Activated T-cell treated with anti-CD3 and anti-CD28 coated beads, Interleukin-2, amount 50 U/mL, for 24 hours (primary cell): Measurements from ENCODE around the gene TVP23B.
"Not testable (repeated sequence)": the region's sequence is repeated elsewhere in the genome, so short reads cannot be mapped to it uniquely, and the experiment has no call there.

Source experiments
- DNase-seq: peaks from one replicate; pipeline ENCODE4 v3.0.0-alpha.2; 2020
- H3K27ac Mint-ChIP-seq: 2 replicates; pipeline ENCODE4 v1.8.0; 2020; ENCODE audit warnings: mild to moderate bottlenecking, mixed read lengths
- H3K27me3 Mint-ChIP-seq: 2 replicates; pipeline ENCODE4 v1.8.0; 2020; ENCODE audit warnings: mixed read lengths
- H3K36me3 Mint-ChIP-seq: 2 replicates; pipeline ENCODE4 v1.8.0; 2020; ENCODE audit warnings: low read depth, mixed read lengths
- H3K4me1 Mint-ChIP-seq: 2 replicates; pipeline ENCODE4 v1.8.0; 2020; ENCODE audit warnings: low read depth, mixed read lengths
- H3K4me3 Mint-ChIP-seq: 2 replicates; pipeline ENCODE4 v1.8.0; 2020; ENCODE audit warnings: mild to moderate bottlenecking, moderate library complexity, mixed read lengths
- H3K9me3 Mint-ChIP-seq: 2 replicates; pipeline ENCODE4 v1.8.0; 2020; ENCODE audit warnings: mixed read lengths

The TVP23B gene

DNA sequence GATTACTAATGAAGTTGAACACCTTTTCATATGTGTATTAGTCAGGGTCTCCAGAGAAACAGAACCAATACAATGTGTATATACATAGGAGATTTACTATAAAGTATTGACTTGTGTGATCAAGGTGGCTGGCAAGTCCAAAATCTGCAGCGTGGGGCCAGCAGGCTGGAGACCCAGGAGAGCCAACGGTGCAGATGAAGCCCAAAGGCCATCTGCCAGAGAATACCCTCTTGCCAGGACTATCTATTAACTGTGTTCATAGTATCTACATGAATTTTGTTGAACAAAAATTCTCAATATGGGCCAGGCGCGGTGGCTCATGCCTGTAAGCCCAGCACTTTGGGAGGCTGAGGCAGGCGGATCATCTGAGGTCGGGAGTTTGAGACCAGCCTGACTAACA, 20.8 kb upstream of the TVP23B start:
- H3K9me3 Mint-ChIP-seq, H3K36me3 Mint-ChIP-seq, H3K4me1 Mint-ChIP-seq, DNase-seq, H3K27ac Mint-ChIP-seq, H3K4me3 Mint-ChIP-seq, H3K27me3 Mint-ChIP-seq: not testable (repeated sequence)

DNA sequence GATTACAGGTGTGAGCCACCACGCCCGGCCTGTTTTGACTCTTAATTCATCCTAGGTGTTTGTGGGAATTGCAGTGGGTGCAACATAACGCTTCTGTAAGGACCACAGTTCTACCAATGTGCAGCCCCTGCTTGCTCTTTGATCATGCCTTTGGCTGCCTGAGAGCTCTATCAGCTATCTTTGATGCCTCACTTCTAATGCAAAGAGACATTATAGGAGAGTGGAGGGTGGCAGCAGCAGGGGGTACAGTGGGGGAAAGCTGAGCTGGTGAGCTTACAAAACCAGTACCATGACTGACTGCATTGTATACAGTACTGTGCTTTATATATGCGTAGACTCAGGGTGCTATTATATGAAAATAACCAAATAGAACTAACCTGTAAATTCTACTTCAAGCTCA, 10.4 kb upstream of the TVP23B start:
- not testable (repeated sequence) for H3K36me3 Mint-ChIP-seq, DNase-seq, H3K4me1 Mint-ChIP-seq, H3K27me3 Mint-ChIP-seq, H3K9me3 Mint-ChIP-seq, H3K27ac Mint-ChIP-seq, H3K4me3 Mint-ChIP-seq

- H3K9me3 Mint-ChIP-seq, H3K36me3 Mint-ChIP-seq, H3K4me1 Mint-ChIP-seq, H3K4me3 Mint-ChIP-seq, DNase-seq, H3K27me3 Mint-ChIP-seq, H3K27ac Mint-ChIP-seq: not testable (repeated sequence)
These were observed 9.9 kb upstream of the TVP23B start for GRCh38 chr17:18771066-18771465.

- H3K36me3 Mint-ChIP-seq: no peaks in the 10 kb centered on the region
- H3K27me3 Mint-ChIP-seq: no peaks in the 10 kb centered on the region
- H3K27ac Mint-ChIP-seq: no peak overlapping the region
- no peak for DNase-seq
- H3K4me1 Mint-ChIP-seq: peaks cover 3% of the 10 kb centered on the region
- no peak overlapping the region for H3K4me3 Mint-ChIP-seq
- H3K9me3 Mint-ChIP-seq: no peaks in the 10 kb centered on the region
These were observed 8.5 kb upstream of the TVP23B start for GRCh38 chr17:18772471-18772870.

- H3K27me3 Mint-ChIP-seq, DNase-seq: not testable (repeated sequence)
These were observed 822 bp downstream of the TVP23B start for GRCh38 chr17:18781805-18782204.

GRCh38 chr17:18785933-18786332, 5.0 kb downstream of the TVP23B start:
- H3K9me3 Mint-ChIP-seq, H3K4me3 Mint-ChIP-seq, H3K27me3 Mint-ChIP-seq, DNase-seq: not testable (repeated sequence)
- Mint-ChIP-seq H3K4me1 (peaks cover 31% of the 10 kb centered on the region), H3K27ac (peak overlapping the region; percentile 11), H3K36me3 (peaks cover 52% of the 10 kb centered on the region)

More at GRCh38 chr17:18781805-18782204, 822 bp downstream of the TVP23B start:
- H3K36me3 Mint-ChIP-seq: peaks cover 28% of the 10 kb centered on the region
- peak overlapping the region; percentile 87 for H3K27ac Mint-ChIP-seq
- H3K9me3 Mint-ChIP-seq: not testable (repeated sequence)
- H3K4me1 Mint-ChIP-seq: peaks cover 22% of the 10 kb centered on the region
- H3K4me3 Mint-ChIP-seq: peak overlapping the region; percentile 81

DNA sequence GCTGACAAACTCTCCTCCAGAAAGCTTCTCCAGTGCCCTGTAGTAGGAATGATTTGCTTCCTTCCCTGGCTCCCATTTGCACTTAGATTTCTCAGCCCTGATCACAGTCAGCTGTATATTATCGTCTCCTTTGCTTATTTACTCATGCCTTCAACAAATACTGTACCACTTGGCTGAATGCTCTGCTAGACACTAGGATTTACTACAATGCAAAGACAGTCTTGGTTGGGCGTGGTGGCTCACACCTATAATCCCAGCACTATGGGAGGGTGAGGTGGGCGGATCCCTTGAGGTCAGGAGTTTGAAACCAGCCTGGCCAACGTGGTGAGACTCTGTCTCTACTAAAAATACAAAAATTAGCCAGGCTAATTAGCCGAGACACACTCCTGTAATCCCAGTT, 5.9 kb downstream of the TVP23B start:
- peaks cover 31% of the 10 kb centered on the region for H3K4me1 Mint-ChIP-seq
- not testable (repeated sequence) for H3K27ac Mint-ChIP-seq, DNase-seq, H3K4me3 Mint-ChIP-seq, H3K9me3 Mint-ChIP-seq, H3K27me3 Mint-ChIP-seq
- peaks cover 52% of the 10 kb centered on the region for H3K36me3 Mint-ChIP-seq

DNA sequence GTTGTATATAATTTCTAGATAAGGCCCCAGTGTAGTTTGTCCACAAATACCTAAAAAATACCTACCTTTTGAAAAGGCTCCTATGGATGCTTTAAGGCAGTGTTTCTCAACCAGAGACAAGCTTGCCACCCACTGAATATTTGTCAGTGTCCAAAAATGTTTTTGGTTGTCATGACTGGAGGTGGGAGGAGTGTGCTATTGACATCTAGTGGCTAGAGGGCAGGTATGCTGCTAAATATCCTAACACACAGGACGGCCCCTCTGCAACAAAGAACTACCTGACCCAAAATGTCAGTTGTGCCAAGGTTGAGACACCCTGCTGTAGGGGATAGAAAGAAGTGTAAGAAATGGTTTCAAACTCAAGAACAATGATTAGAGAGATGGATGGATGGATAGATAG, 10.4 kb downstream of the TVP23B start:
- not testable (repeated sequence) for H3K4me3 Mint-ChIP-seq, H3K27me3 Mint-ChIP-seq, H3K9me3 Mint-ChIP-seq, H3K27ac Mint-ChIP-seq, DNase-seq
- H3K36me3 Mint-ChIP-seq: peaks cover 57% of the 10 kb centered on the region
- peaks cover 17% of the 10 kb centered on the region for H3K4me1 Mint-ChIP-seq

DNA sequence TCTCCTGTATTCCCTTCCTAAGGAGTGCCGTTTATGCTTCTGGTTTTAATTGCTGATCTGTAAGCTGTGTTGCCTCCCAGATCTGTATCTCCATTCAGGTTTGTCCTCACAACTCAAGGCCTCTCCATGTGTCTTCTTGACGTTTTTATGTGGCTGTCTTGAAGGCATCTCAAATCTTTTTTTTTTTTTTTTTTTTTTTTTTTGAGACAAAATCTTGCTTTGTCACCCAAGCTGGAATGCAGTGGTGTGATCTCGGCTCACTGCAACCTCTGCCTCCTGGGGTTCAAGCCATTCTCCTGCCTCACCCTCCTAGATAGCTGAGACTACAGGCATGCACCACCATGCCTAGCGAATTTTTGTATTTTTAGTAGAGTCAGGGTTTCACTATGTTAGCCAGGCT, 13.9 kb downstream of the TVP23B start:
- not testable (repeated sequence) for H3K4me3 Mint-ChIP-seq, H3K4me1 Mint-ChIP-seq, H3K27me3 Mint-ChIP-seq, DNase-seq, H3K9me3 Mint-ChIP-seq
- Mint-ChIP-seq H3K36me3 (peaks cover 61% of the 10 kb centered on the region), H3K27ac (peak overlapping the region; percentile 11)

GRCh38 chr17:18796887-18797286, 15.9 kb downstream of the TVP23B start:
- DNase-seq, H3K27me3 Mint-ChIP-seq, H3K4me3 Mint-ChIP-seq, H3K9me3 Mint-ChIP-seq, H3K27ac Mint-ChIP-seq, H3K4me1 Mint-ChIP-seq: not testable (repeated sequence)
- peaks cover 66% of the 10 kb centered on the region for H3K36me3 Mint-ChIP-seq

- H3K27ac Mint-ChIP-seq, DNase-seq, H3K4me3 Mint-ChIP-seq, H3K4me1 Mint-ChIP-seq, H3K9me3 Mint-ChIP-seq, H3K27me3 Mint-ChIP-seq: not testable (repeated sequence)
- peaks cover 57% of the 10 kb centered on the region for H3K36me3 Mint-ChIP-seq
These were observed 22.7 kb downstream of the TVP23B start for GRCh38 chr17:18803458-18804245.

- not testable (repeated sequence) for DNase-seq, H3K9me3 Mint-ChIP-seq, H3K4me1 Mint-ChIP-seq, H3K27me3 Mint-ChIP-seq, H3K36me3 Mint-ChIP-seq, H3K27ac Mint-ChIP-seq, H3K4me3 Mint-ChIP-seq
These were observed 34.9 kb downstream of the TVP23B start for GRCh38 chr17:18815924-18816323.

GRCh38 chr17:18816489-18817371, 35.7 kb downstream of the TVP23B start:
- DNase-seq, H3K36me3 Mint-ChIP-seq, H3K4me3 Mint-ChIP-seq, H3K9me3 Mint-ChIP-seq, H3K27me3 Mint-ChIP-seq, H3K4me1 Mint-ChIP-seq, H3K27ac Mint-ChIP-seq: not testable (repeated sequence)

DNA sequence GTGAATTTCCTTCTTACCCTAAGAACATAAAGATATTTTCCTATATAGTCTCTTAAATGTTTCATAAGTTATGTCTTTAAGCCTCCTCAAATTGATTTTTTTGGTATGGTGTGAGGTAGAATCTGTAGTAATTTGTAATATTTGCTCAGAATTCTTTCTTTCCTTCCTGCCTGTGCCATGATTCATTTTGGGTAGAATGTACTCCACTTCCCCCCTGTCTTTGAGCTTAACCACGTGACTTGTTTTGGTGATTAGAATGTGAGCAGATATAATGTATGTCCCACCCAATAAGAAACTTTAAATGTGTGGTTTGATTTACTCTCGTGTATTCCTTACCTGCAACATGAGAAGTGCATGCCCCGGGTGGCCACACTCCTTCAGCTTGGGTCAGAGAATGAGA, 40.4 kb downstream of the TVP23B start:
- H3K27me3 Mint-ChIP-seq, H3K9me3 Mint-ChIP-seq, H3K4me3 Mint-ChIP-seq, H3K27ac Mint-ChIP-seq, H3K4me1 Mint-ChIP-seq, H3K36me3 Mint-ChIP-seq, DNase-seq: not testable (repeated sequence)

- not testable (repeated sequence) for H3K27me3 Mint-ChIP-seq, H3K27ac Mint-ChIP-seq, H3K36me3 Mint-ChIP-seq, H3K4me3 Mint-ChIP-seq, H3K9me3 Mint-ChIP-seq, H3K4me1 Mint-ChIP-seq, DNase-seq
These were observed 46.6 kb downstream of the TVP23B start for GRCh38 chr17:18827613-18828012.
